ENCODE results near the gene PHC3.

PHC3 gene

DNA sequence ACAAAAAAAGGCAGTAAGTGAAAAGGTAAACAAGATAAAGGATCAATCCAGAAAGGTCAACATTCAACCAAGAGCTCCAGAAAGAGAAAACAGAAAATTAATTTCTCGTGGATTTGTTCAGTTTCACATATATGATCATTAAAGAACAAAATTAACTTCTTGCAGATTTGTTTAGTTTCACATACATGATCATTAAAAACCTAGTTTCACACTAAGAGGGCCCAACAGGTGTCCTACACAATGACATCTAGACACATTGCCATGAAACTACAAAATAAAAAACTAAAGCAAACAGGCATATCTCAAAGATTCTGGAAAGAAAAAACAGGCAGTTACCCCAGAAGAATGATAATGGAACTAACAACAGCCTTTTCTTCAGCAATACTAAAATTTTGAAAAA lies 22.1 kb downstream of the PHC3 start:
- Histone ChIP-seq H3K9me3 (ENCODE audit: control insufficient read depth, low read length) (no peaks in the 10 kb centered on the region), H3K4me1 (ENCODE audit: control insufficient read depth, insufficient read depth, low read length) (no peaks in the 10 kb centered on the region), H3K27ac (ENCODE audit: insufficient read depth, low read depth, low read length, poor library complexity, severe bottlenecking) (no peak overlapping the region), H3K36me3 (ENCODE audit: control insufficient read depth, insufficient read depth, low read length) (peaks cover 4% of the 10 kb centered on the region), H3K27me3 (ENCODE audit: control insufficient read depth, insufficient read depth, low read length, poor library complexity, severe bottlenecking) (no peaks in the 10 kb centered on the region), H3K4me3 (ENCODE audit: insufficient read depth, low read depth, low read length) (no peak overlapping the region)
- 100% methylated on average over 1 of the region's 1 CpG for WGBS, 2 experiments

DNA sequence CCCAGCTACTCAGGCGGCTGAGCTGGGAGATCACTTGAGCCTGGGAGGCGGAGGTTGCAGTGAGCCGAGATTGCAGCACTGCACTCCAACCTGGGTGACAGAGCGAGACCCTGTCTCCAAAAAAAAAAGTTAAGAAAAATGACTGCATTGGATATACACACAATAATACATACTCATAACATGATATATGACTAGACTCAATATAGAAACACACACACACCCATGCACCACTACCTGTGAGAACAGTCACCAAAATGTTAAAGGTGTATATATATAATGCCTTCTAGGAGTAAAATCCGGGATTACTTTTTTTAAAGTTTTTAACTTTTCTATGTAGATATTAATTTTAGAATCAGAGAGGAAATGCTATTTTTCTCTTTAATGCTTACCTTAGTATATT lies 25.9 kb downstream of the PHC3 start:
- Histone ChIP-seq H3K36me3 (ENCODE audit: control insufficient read depth, insufficient read depth, low read length) (no peaks in the 10 kb centered on the region), H3K4me1 (ENCODE audit: control insufficient read depth, insufficient read depth, low read length) (no peaks in the 10 kb centered on the region), H3K27me3 (ENCODE audit: control insufficient read depth, insufficient read depth, low read length, poor library complexity, severe bottlenecking) (no peaks in the 10 kb centered on the region), H3K9me3 (ENCODE audit: control insufficient read depth, low read length) (no peaks in the 10 kb centered on the region), H3K4me3 (ENCODE audit: insufficient read depth, low read depth, low read length) (no peak overlapping the region), H3K27ac (ENCODE audit: insufficient read depth, low read depth, low read length, poor library complexity, severe bottlenecking) (no peak overlapping the region)
- 89 to 90% methylated on average over 4 of the region's 5 CpGs for WGBS, 2 experiments

DNA sequence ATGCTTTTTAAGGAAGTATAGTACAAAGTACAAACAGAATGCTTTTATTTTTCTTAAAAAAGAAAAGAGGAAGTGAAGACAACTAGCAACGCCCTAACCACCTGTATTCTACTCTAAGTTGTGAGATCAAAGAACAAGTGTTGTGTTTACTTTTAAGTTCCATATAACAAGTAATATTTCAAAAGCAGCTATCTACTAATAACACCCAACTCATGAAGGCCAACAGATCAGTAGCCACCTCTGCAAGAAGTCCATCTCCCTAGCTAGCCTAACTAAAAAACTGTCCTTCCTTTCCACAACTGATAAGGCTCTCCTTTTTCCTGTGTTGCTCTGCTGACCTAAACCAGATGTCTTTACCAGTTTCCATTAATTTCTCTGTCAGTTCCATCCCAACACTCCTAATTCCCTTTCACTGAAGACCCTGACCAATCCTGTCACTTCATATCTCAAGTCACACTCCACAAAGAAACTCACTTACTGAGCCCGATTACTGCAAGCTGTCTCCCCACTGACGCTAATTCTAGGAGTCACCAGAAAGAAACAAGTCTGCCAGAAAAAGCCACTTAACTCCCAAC lies 26.9 kb downstream of the PHC3 start:
- H3K27ac ChIP-seq (ENCODE audit: insufficient read depth, low read depth, low read length, poor library complexity, severe bottlenecking), result no peak overlapping the region
- H3K9me3 ChIP-seq (ENCODE audit: control insufficient read depth, low read length), result no peaks in the 10 kb centered on the region
- H3K4me1 ChIP-seq (ENCODE audit: control insufficient read depth, insufficient read depth, low read length), result no peaks in the 10 kb centered on the region
- H3K36me3 ChIP-seq (ENCODE audit: control insufficient read depth, insufficient read depth, low read length), result no peaks in the 10 kb centered on the region
- 95 to 97% methylated on average over 2 to 3 of the region's 3 CpGs for WGBS, 2 experiments
- H3K27me3 ChIP-seq (ENCODE audit: control insufficient read depth, insufficient read depth, low read length, poor library complexity, severe bottlenecking), result no peaks in the 10 kb centered on the region
- no peak overlapping the region for H3K4me3 ChIP-seq (ENCODE audit: insufficient read depth, low read depth, low read length)

DNA sequence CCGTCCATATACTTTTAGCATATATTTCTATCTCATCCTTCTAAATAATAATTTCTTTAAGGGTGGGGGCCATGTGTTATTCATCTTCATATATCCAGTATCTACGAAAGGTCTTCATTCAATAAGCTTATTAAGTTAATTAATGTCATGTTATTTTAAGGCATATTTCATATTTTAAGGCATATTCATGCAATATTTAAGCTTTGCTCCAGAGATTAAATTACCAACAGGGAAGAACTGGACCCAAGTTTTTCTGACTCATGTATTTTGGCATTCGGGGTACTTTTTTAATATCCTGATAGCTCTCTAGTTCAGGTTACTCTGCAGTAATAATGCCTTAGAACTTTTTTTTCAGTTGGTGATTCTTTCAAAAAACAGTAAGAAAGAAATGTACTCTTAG lies 27.4 kb downstream of the PHC3 start:
- 93 to 94% methylated on average over 2 of the region's 3 CpGs for WGBS, 2 experiments
- Histone ChIP-seq H3K27me3 (ENCODE audit: control insufficient read depth, insufficient read depth, low read length, poor library complexity, severe bottlenecking) (no peaks in the 10 kb centered on the region), H3K4me1 (ENCODE audit: control insufficient read depth, insufficient read depth, low read length) (no peaks in the 10 kb centered on the region), H3K36me3 (ENCODE audit: control insufficient read depth, insufficient read depth, low read length) (no peaks in the 10 kb centered on the region), H3K4me3 (ENCODE audit: insufficient read depth, low read depth, low read length) (no peak overlapping the region), H3K9me3 (ENCODE audit: control insufficient read depth, low read length) (no peaks in the 10 kb centered on the region), H3K27ac (ENCODE audit: insufficient read depth, low read depth, low read length, poor library complexity, severe bottlenecking) (no peak overlapping the region)

DNA sequence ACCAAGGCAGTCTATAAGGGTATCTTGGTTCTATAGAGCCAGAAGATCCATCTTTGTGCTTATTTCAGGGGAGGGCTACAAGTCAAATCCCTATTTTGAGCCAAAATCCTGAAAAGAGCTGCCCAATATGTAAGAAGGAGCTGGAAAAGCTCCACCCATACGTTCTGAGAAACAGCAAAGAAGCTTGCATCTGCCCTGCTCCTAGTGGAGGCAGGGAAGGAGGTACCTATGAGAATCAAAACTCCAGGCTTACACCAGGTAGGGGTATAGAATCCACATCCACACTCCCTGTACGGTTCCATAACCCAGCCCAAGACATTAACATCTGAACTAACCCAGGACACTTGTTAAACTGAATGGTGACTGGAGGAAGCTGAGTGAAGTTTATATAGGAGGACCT lies 30.0 kb downstream of the PHC3 start:
- Histone ChIP-seq H3K27me3 (ENCODE audit: control insufficient read depth, insufficient read depth, low read length, poor library complexity, severe bottlenecking) (no peaks in the 10 kb centered on the region), H3K36me3 (ENCODE audit: control insufficient read depth, insufficient read depth, low read length) (no peaks in the 10 kb centered on the region), H3K9me3 (ENCODE audit: control insufficient read depth, low read length) (no peaks in the 10 kb centered on the region), H3K4me1 (ENCODE audit: control insufficient read depth, insufficient read depth, low read length) (no peaks in the 10 kb centered on the region), H3K4me3 (ENCODE audit: insufficient read depth, low read depth, low read length) (no peak overlapping the region), H3K27ac (ENCODE audit: insufficient read depth, low read depth, low read length, poor library complexity, severe bottlenecking) (no peak overlapping the region)
- WGBS, 2 experiments, result 93 to 96% methylated on average over 1 to 2 of the region's 2 CpGs

DNA sequence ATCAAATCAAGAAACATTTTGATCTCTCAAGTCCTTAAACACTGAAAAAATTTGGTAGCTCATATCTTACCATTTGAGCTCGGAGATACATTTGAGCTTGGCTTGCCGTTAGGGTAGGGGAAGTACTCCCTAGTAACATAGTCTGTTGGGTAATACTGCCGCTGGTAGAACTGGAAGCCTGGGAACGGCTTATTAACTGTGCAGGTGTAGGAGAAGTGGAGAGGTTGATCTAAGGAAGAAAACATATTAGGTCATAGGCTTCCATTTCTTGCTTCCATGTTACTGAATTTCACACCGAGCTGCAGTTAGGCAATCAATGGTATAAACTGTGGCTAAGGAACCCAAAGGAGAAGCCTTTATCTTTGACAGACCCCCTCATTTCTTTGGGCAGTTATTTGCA lies 32.5 kb downstream of the PHC3 start:
- Histone ChIP-seq H3K27ac (ENCODE audit: insufficient read depth, low read depth, low read length, poor library complexity, severe bottlenecking) (no peak overlapping the region), H3K4me1 (ENCODE audit: control insufficient read depth, insufficient read depth, low read length) (no peaks in the 10 kb centered on the region), H3K9me3 (ENCODE audit: control insufficient read depth, low read length) (no peaks in the 10 kb centered on the region), H3K4me3 (ENCODE audit: insufficient read depth, low read depth, low read length) (no peak overlapping the region), H3K27me3 (ENCODE audit: control insufficient read depth, insufficient read depth, low read length, poor library complexity, severe bottlenecking) (no peaks in the 10 kb centered on the region), H3K36me3 (ENCODE audit: control insufficient read depth, insufficient read depth, low read length) (no peaks in the 10 kb centered on the region)
- WGBS, 2 experiments, result 96% methylated on average over 5 of the region's 5 CpGs

DNA sequence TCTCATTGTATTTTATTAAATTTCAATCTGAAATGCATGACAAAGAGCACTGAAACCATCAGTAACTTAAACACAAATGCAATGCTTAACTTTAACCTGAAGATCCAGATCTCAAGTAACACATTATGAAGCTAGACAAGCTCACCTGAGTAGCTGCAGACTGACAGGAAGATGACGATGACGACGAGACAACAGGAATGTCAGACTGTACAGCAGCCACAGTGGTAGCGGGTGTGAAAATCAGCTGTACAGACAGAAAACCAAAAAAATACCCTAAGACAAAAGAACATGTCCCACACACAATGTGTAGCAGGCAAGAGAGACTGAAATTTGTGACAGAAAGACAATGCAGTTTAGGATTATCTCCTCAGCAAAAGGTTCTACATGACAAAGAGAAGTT lies 36.3 kb downstream of the PHC3 start:
- 96% methylated on average over 4 of the region's 4 CpGs for WGBS, 2 experiments
- H3K4me1 ChIP-seq (ENCODE audit: control insufficient read depth, insufficient read depth, low read length), result no peaks in the 10 kb centered on the region
- no peak overlapping the region for H3K4me3 ChIP-seq (ENCODE audit: insufficient read depth, low read depth, low read length)
- no peak overlapping the region for H3K27ac ChIP-seq (ENCODE audit: insufficient read depth, low read depth, low read length, poor library complexity, severe bottlenecking)
- no peaks in the 10 kb centered on the region for H3K9me3 ChIP-seq (ENCODE audit: control insufficient read depth, low read length)
- H3K36me3 ChIP-seq (ENCODE audit: control insufficient read depth, insufficient read depth, low read length), result no peaks in the 10 kb centered on the region
- H3K27me3 ChIP-seq (ENCODE audit: control insufficient read depth, insufficient read depth, low read length, poor library complexity, severe bottlenecking), result no peaks in the 10 kb centered on the region

DNA sequence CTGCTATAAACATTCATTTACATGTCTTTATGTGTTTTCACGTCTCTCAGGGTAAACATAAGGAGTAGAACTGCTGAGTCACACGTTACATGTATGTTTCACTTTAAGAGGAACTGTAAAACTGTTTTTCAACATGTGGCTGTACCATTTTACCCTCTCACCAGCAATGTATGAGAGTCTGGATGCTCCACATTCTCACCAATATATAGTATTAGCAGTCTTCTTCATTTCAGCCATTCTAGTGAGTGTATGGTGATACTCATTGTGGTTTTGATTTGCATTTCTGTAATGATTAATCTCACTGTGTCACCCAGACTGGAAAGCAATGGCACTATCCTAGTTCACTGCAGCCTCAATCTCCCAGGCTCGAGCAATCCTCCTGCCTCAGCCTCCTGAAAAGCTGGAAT lies 37.1 kb downstream of the PHC3 start:
- no peaks in the 10 kb centered on the region for H3K36me3 ChIP-seq (ENCODE audit: control insufficient read depth, insufficient read depth, low read length)
- no peaks in the 10 kb centered on the region for H3K27me3 ChIP-seq (ENCODE audit: control insufficient read depth, insufficient read depth, low read length, poor library complexity, severe bottlenecking)
- H3K27ac ChIP-seq (ENCODE audit: insufficient read depth, low read depth, low read length, poor library complexity, severe bottlenecking), result no peak overlapping the region
- H3K4me3 ChIP-seq (ENCODE audit: insufficient read depth, low read depth, low read length), result no peak overlapping the region
- no peaks in the 10 kb centered on the region for H3K4me1 ChIP-seq (ENCODE audit: control insufficient read depth, insufficient read depth, low read length)
- WGBS, 2 experiments, result 91 to 99% methylated on average over 3 of the region's 3 CpGs
- H3K9me3 ChIP-seq (ENCODE audit: control insufficient read depth, low read length), result no peaks in the 10 kb centered on the region

DNA sequence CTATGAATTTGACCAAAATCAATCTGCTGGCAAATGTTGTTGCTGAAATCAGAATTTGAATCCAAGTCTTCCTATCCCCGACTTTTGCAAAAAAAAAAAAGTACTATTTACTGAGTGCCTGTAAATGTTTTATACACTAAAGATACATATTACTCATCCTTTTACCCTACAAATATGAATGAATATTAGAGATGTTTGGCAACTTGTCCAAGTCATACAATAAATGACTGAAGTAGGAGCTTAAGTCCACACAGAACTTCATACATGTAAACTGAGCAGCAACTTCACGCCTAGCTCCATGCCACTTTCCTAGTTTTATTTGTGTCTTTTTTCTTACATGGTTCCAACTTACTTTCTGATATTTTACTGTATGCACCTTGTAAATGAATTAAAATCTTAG lies 39.2 kb downstream of the PHC3 start:
- Histone ChIP-seq H3K27me3 (ENCODE audit: control insufficient read depth, insufficient read depth, low read length, poor library complexity, severe bottlenecking) (no peaks in the 10 kb centered on the region), H3K9me3 (ENCODE audit: control insufficient read depth, low read length) (no peaks in the 10 kb centered on the region), H3K36me3 (ENCODE audit: control insufficient read depth, insufficient read depth, low read length) (no peaks in the 10 kb centered on the region), H3K27ac (ENCODE audit: insufficient read depth, low read depth, low read length, poor library complexity, severe bottlenecking) (no peak overlapping the region), H3K4me3 (ENCODE audit: insufficient read depth, low read depth, low read length) (no peak overlapping the region), H3K4me1 (ENCODE audit: control insufficient read depth, insufficient read depth, low read length) (no peaks in the 10 kb centered on the region)
- 89 to 100% methylated on average over 1 to 2 of the region's 2 CpGs for WGBS, 2 experiments

DNA sequence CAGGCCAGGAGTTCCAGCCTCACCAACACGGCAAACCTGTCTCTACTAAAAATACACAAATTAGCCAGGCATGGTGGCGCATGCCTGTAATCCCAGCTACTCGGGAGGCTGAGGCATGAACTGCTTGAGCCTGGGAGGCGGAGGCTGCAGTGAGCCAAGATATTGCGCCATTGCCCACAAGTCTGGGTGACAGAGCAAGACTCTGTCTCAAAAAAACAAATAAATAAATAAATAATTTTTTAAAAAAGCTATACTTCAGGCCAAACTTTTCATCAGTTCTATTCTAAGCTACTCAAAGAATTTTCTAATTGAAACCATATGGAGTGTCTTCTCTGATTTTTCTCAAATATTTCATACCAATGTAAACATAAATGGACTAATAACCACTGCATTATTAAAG lies 43.5 kb downstream of the PHC3 start:
- H3K36me3 ChIP-seq (ENCODE audit: control insufficient read depth, insufficient read depth, low read length), result no peaks in the 10 kb centered on the region
- H3K27ac ChIP-seq (ENCODE audit: insufficient read depth, low read depth, low read length, poor library complexity, severe bottlenecking), result no peak overlapping the region
- WGBS, 2 experiments, result 96 to 99% methylated on average over 5 of the region's 5 CpGs
- no peaks in the 10 kb centered on the region for H3K4me1 ChIP-seq (ENCODE audit: control insufficient read depth, insufficient read depth, low read length)
- H3K4me3 ChIP-seq (ENCODE audit: insufficient read depth, low read depth, low read length), result no peak overlapping the region
- H3K9me3 ChIP-seq (ENCODE audit: control insufficient read depth, low read length), result no peaks in the 10 kb centered on the region
- no peaks in the 10 kb centered on the region for H3K27me3 ChIP-seq (ENCODE audit: control insufficient read depth, insufficient read depth, low read length, poor library complexity, severe bottlenecking)

DNA sequence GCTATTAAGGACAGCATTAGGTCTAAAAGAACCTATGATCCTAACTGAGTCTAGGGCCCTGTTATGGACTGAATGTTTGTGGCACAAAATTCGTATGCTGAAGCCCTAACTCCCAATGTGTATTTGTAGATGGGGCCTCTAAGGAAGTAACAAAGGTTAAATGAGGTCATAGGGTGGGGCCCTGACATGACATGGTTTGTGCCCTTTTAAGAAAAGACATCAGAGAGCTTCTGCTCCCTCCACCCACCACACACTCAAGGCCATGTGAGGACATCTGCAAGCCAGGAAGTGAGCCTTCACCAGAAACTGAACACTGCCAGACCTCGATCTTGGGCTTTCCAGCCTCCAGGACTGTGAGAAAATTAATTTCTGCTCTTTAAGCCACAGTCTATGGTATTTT lies 49.2 kb downstream of the PHC3 start:
- H3K9me3 ChIP-seq (ENCODE audit: control insufficient read depth, low read length), result no peaks in the 10 kb centered on the region
- H3K36me3 ChIP-seq (ENCODE audit: control insufficient read depth, insufficient read depth, low read length), result peaks cover 16% of the 10 kb centered on the region

More for the DNA sequence above, 49.2 kb downstream of the PHC3 start:
- Histone ChIP-seq H3K27me3 (ENCODE audit: control insufficient read depth, insufficient read depth, low read length, poor library complexity, severe bottlenecking) (no peaks in the 10 kb centered on the region), H3K4me3 (ENCODE audit: insufficient read depth, low read depth, low read length) (no peak overlapping the region), H3K27ac (ENCODE audit: insufficient read depth, low read depth, low read length, poor library complexity, severe bottlenecking) (no peak overlapping the region), H3K4me1 (ENCODE audit: control insufficient read depth, insufficient read depth, low read length) (no peaks in the 10 kb centered on the region)
- WGBS, 2 experiments, result 95% methylated on average over 2 of the region's 2 CpGs

All from ectodermal cell (in vitro differentiated cells).